Bronchial epithelial cell (primary cell): Measurements from ENCODE around the gene WWC2. TPM values are rescaled to one million over a fixed set of nuclear protein-coding genes. Genes with fewer than 3 reads are reported as not detected.
"Not testable (repeated sequence)": the region's sequence is repeated elsewhere in the genome, so short reads cannot be mapped to it uniquely, and the experiment has no call there.

ENCODE experiments used
- DNase-seq: peaks from one replicate; pipeline ENCODE4 v3.0.0-alpha.2; 2010; ENCODE audit warnings: low read depth
- FAIRE-seq: peaks from 2 replicates; lab custom pipeline; 2011; peaks lifted over from hg19 to GRCh38; lab: Jason Lieb, UNC
- H3K27me3 ChIP-seq: 2 replicates; pipeline ENCODE4 v1.5.1; 2011; ENCODE audit warnings: low read length; ENCODE audit not compliant: control insufficient read depth, insufficient read depth
- H3K36me3 ChIP-seq: 2 replicates; pipeline ENCODE4 v1.5.1; 2011; ENCODE audit warnings: low read length; ENCODE audit not compliant: control insufficient read depth, insufficient read depth
- H3K4me3 ChIP-seq: 2 replicates; pipeline ENCODE4 v1.5.1; 2011; ENCODE audit warnings: mild to moderate bottlenecking, low read depth, low read length, control low read depth
- total RNA-seq: library from RNA; depleted of rRNA; stranded (reverse); fragments of >200 nt; gene quantifications from 2 replicates; pipeline ENCODE4 v1.2.1, GENCODE V29; 2014
- TF ChIP-seq, protein P1 (sequence below): IDR thresholded peaks from 2 replicates; pipeline ENCODE4 v1.5.1; 2011; ENCODE audit warnings: mild to moderate bottlenecking, moderate library complexity, low read length, control low read depth, inconsistent platforms; ENCODE audit not compliant: insufficient read depth, severe bottlenecking

WWC2 gene
- total RNA-seq, 1 donor from 2014 or later = 13.2 TPM

DNA sequence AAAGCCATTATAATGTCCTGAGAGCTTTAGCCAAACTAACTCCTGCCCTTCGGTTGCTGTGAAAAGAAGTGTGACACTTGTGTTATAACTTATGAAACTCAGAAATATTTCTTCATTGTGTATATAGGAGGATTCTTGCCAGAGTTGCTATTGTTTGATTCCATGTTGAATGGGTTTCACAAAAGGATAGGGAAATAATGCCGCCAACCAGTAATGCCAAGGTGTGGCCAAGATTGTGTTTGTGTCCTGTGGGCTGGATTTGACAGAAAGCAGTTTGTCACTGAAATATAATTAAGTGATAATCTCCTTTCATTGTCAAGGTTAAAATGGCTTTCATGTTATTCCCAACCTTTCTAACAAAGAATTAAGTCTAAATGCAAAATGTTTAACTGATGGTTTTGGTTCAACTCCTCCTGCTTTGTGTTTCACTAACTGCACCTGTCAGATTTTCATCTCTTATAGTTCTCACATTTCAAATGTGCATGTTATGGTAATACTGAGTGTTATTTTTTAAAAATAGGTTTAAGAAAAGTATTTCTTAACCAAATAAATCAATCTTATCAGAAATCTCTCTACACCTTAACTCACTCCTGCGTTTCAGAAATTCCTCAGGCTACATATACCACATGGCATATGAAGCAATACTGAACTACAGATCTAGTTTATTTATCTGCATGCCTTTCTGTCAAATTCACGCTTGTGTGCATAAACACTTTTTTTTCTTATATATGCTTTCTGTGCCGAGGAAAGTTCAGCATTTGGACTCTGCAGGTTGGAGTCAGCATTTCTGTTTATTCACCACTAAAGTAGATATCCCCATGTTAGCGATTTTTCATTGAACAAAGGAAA lies 221.4 kb downstream of the WWC2 start, which contains the start of gene CLDN22:
CLDN22 (minus strand) TSS at position 66 of the 849 bp plus-strand sequence; CDS start at position 8, 58 bp downstream.
- no peaks in the 10 kb centered on the region for H3K36me3 ChIP-seq
- H3K4me3 ChIP-seq = no peak within 1 kb of the TSS
- DNase-seq (no peak), FAIRE-seq (no peak)
- TF ChIP-seq, protein P1, sequence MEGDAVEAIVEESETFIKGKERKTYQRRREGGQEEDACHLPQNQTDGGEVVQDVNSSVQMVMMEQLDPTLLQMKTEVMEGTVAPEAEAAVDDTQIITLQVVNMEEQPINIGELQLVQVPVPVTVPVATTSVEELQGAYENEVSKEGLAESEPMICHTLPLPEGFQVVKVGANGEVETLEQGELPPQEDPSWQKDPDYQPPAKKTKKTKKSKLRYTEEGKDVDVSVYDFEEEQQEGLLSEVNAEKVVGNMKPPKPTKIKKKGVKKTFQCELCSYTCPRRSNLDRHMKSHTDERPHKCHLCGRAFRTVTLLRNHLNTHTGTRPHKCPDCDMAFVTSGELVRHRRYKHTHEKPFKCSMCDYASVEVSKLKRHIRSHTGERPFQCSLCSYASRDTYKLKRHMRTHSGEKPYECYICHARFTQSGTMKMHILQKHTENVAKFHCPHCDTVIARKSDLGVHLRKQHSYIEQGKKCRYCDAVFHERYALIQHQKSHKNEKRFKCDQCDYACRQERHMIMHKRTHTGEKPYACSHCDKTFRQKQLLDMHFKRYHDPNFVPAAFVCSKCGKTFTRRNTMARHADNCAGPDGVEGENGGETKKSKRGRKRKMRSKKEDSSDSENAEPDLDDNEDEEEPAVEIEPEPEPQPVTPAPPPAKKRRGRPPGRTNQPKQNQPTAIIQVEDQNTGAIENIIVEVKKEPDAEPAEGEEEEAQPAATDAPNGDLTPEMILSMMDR = no peak
- no peaks in the 10 kb centered on the region for H3K27me3 ChIP-seq

- TF ChIP-seq, protein P1 = no peak
- FAIRE-seq (no peak), DNase-seq (no peak)
- Histone ChIP-seq H3K27me3 (no peaks in the 10 kb centered on the region), H3K36me3 (no peaks in the 10 kb centered on the region), H3K4me3 (no peak overlapping the region)
These were observed 222.0 kb downstream of the WWC2 start for GRCh38 chr4:183321079-183321478.

DNA sequence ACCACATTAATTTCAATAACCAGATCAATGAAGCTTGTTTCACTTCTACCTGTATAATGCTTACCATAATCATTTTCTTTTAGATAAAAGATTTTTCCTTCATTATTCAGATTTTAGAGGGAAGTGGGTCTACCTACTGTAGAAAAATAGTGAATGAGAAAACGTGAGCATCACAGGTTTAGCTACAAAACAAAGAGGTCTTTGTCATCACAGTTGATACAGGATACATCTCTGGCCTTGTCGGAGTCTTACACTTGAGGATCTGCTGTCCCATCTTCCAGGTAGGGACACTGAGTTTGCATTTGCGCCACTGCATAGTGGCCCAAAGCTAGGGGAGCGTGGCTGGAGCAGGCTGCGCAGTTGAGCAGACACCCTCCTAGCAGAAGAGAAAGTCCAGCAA lies 222.5 kb downstream of the WWC2 start:
- TF ChIP-seq, protein P1 = no peak
- FAIRE-seq = no peak
- H3K36me3 ChIP-seq = no peaks in the 10 kb centered on the region
- no peaks in the 10 kb centered on the region for H3K27me3 ChIP-seq
- no peak overlapping the region for H3K4me3 ChIP-seq
- DNase-seq = no peak

- no peaks in the 10 kb centered on the region for H3K36me3 ChIP-seq
- TF ChIP-seq, protein P1 = no peak
- no peak for FAIRE-seq
These were observed 223.3 kb downstream of the WWC2 start, which contains the start of gene CLDN24 for GRCh38 chr4:183322326-183322725. Gene CLDN24, minus strand, starts transcription at chr4:183322426. Its CDS starts 0 bp downstream, at chr4:183322426.

DNA sequence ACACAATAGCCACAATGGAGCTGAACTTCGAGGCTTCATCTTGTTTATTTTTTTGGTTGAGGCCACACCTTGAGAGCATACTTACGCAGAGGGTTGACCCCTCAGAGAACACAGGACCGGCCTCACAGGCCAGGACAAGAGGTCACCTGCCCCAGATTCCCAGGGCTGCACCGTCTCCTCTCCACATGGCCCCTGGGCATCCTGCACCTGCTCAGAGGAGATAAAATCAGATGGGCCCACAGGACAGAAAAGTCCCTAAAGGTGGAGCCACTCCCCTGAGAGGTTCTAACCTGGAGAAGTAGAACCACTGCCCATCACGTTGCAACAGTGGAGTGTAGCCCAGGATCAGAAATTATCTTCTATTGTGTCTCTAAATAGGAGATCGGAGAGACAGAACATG lies 224.2 kb downstream of the WWC2 start:
- DNase-seq (no peak), FAIRE-seq (no peak)
- Histone ChIP-seq H3K36me3 (no peaks in the 10 kb centered on the region), H3K4me3 (no peak overlapping the region), H3K27me3 (no peaks in the 10 kb centered on the region)
- TF ChIP-seq, protein P1 = no peak

More at GRCh38 chr4:183322326-183322725, 223.3 kb downstream of the WWC2 start, which contains the start of gene CLDN24:
- DNase-seq = no peak
- Histone ChIP-seq H3K27me3 (no peaks in the 10 kb centered on the region), H3K4me3 (no peak within 1 kb of the TSS)

- not testable (repeated sequence) for FAIRE-seq, H3K4me3 ChIP-seq, DNase-seq, H3K36me3 ChIP-seq, H3K27me3 ChIP-seq
These were observed 225.0 kb downstream of the WWC2 start for GRCh38 chr4:183324056-183324455.
